Fibroblast of lung (primary cell): ENCODE results near the gene TOMM20L.

Experiments used
- EZH2 ChIP-seq: IDR thresholded peaks from 2 replicates; pipeline ENCODE4 v1.5.1; 2012; ENCODE audit warnings: low read length, control low read depth, mild to moderate bottlenecking; ENCODE audit errors: missing control alignments
- TF ChIP-seq, protein P1 (sequence below), 2 donors: IDR thresholded peaks in 1 of 2; conservative IDR thresholded peaks in 1 of 2; 1 replicate in 1 of 2; 2 replicates in 1 of 2; pipeline ENCODE4 v1.5.1; 2011 to 2012; ENCODE audit warnings: low read length in 2 of 2, control low read depth in 1 of 2, inconsistent platforms in 1 of 2, low read depth in 1 of 2, mild to moderate bottlenecking in 1 of 2

DNA sequence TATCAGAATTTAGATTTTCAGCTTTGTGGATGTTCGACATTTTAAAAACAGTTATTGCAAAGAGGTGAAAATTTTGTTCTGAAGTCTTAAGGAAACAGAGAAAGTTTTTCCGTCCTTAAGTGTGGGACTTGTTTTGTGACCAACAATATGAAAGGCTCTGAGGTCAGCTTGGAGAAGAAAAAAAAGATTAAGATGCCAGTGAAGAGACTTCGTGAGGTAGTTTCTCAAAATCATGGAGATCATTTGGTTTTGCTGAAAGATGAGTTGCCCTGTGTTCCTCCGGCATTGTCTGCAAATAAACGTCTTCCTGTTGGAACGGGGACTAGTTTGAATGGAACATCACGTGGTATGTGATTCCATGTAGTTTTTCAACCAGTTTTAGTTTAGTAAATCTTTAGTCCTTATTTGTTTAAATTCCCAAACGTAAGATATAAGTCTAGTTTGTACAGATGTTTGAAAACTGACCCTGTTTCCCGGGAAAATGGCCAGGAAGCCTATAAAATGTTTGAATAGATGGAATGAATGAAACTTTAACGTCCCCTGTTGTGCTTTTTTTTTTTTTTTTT is 32.5 kb downstream of the TOMM20L start:
- TF ChIP-seq, protein P1, sequence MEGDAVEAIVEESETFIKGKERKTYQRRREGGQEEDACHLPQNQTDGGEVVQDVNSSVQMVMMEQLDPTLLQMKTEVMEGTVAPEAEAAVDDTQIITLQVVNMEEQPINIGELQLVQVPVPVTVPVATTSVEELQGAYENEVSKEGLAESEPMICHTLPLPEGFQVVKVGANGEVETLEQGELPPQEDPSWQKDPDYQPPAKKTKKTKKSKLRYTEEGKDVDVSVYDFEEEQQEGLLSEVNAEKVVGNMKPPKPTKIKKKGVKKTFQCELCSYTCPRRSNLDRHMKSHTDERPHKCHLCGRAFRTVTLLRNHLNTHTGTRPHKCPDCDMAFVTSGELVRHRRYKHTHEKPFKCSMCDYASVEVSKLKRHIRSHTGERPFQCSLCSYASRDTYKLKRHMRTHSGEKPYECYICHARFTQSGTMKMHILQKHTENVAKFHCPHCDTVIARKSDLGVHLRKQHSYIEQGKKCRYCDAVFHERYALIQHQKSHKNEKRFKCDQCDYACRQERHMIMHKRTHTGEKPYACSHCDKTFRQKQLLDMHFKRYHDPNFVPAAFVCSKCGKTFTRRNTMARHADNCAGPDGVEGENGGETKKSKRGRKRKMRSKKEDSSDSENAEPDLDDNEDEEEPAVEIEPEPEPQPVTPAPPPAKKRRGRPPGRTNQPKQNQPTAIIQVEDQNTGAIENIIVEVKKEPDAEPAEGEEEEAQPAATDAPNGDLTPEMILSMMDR (conservative IDR thresholded peaks at IDR 0.05 in 1 of 2, IDR thresholded peaks at IDR 0.05 in 1 of 2; ENCODE audit: low read depth in 1 of 2, low read length in 2 of 2) = no peak
- TF ChIP-seq EZH2 = no peak
